Esophagus squamous epithelium (tissue), 5 donors: ENCODE results near the gene USP30. TPM values are rescaled to one million over a fixed set of nuclear protein-coding genes. Genes with fewer than 3 reads are reported as not detected.
A peak's percentile ranks its signal among the peaks of the same experiment; 100 is the strongest.
"Not testable (repeated sequence)": the region's sequence is repeated elsewhere in the genome, so short reads cannot be mapped to it uniquely, and the experiment has no call there.

Source experiments
- DNase-seq: peaks from one replicate; lab custom pipeline; 2025; lab: John Stamatoyannopoulos, UW
- H3K27ac ChIP-seq, 4 donors: fragments of 200-600 bp; sonication (generic); one replicate each; pipeline ENCODE4 v1.5.1; 2016 to 2019; ENCODE audit warnings: mild to moderate bottlenecking in 1 of 4
- H3K27me3 ChIP-seq, 4 donors: fragments of 200-600 bp; sonication (generic); 1 replicate in 3 of 4; 2 replicates in 1 of 4; pipeline versions ENCODE4 v1.5.1 to v1.6.0; 2017 to 2021; ENCODE audit warnings: antibody characterized with exemption in 1 of 4
- H3K36me3 ChIP-seq, 3 donors: fragments of 200-600 bp; sonication (generic); one replicate each; pipeline ENCODE4 v1.5.1; 2016 to 2019
- H3K4me1 ChIP-seq, 3 donors: fragments of 200-600 bp; sonication (generic); one replicate each; pipeline ENCODE4 v1.5.1; 2017 to 2019
- H3K4me3 ChIP-seq, 4 donors: fragments of 200-600 bp; sonication (generic); 1 replicate in 3 of 4; 2 replicates in 1 of 4; pipeline ENCODE4 v1.5.1; 2016 to 2019; ENCODE audit warnings: mild to moderate bottlenecking in 2 of 4, moderate library complexity in 1 of 4
- H3K9me3 ChIP-seq, 3 donors: fragments of 200-600 bp; sonication (generic); one replicate each; pipeline ENCODE4 v1.5.1; 2016 to 2019
- POLR2A ChIP-seq, 4 donors: fragments of 450-650 bp; IDR thresholded peaks; one replicate each; pipeline ENCODE4 v1.6.1; 2017; ENCODE audit warnings: antibody characterized with exemption in 4 of 4, mild to moderate bottlenecking in 4 of 4, moderate library complexity in 3 of 4
- WGBS, 2 donors: methylation state at CpG; one replicate each; pipeline ENCODE4 v1.1.5; 2018; 5-methylcytosine and 5-hydroxymethylcytosine counted together
- intact Hi-C: fragments of 100-400 bp; cut with DNase I; formaldehyde crosslinking; loops from one replicate; pipeline ENCODE4 v1.15.0; 2022
- total RNA-seq, 4 donors: library from RNA; depleted of rRNA; stranded (reverse); fragments of >200 nt; gene quantifications; one replicate each; pipeline ENCODE4 v1.1.0, GENCODE V29; 2016
- TF ChIP-seq, protein P1 (sequence below), 6 experiments: fragments of 450-650 bp in 4 of 6; fragments of 200-600 bp in 2 of 6; sonication (generic) in 2 of 6; IDR thresholded peaks; one replicate each; pipeline ENCODE4 v1.5.1; 2016 to 2019; ENCODE audit warnings: antibody characterized with exemption in 6 of 6, mild to moderate bottlenecking in 4 of 6, moderate library complexity in 4 of 6
- donor health status: DM: yes; HTN: yes; CAD: no.

USP30 gene
- total RNA-seq, 4 donors from 2014 or later: 6.3 to 13.0 (median 8.7) TPM

DNA sequence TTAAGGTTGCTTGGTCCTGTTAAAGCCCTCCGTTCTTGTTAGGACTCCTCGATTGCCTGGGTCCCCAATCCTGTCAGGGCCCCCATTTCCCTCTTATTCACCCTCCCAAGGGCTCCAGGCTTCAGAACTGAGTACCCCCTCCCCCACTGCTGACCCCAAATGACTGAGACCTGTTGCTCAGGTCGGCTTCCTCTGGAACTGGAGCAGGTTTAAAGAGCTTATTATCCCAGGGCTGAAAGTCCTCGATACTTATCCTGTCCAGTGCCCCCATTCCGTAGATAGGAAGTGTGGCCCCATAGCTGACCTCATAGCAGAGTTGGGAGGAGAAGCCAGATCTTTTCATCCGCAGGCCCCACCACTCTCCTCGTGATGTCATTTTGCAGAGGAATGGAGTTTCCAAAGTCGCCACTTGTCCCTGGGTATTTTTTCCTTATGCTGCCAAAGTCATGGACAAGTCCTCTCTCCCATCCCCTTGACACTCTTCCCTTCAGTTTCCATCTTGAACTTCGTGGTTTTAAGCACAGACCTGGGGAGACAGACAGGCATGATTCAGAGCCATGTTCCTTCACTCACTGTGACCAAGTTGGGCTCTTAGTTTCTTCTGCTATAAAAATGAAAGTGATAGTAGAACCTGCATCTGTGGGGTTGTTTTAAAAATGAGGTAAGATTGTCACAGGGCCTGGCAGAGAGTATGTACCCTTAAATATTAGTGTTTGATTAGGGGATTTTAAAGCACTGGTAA lies 1.2 kb downstream of the USP30 start:
- Histone ChIP-seq H3K4me3 (peak overlapping the region; percentile 80 to 99 (median 86)), H3K36me3 (peaks cover 0 to 20% (median 0%) of the 10 kb centered on the region in 3 donors), H3K27ac (peak overlapping the region; percentile 85 to 93 (median 90)), H3K27me3 (no peaks in the 10 kb centered on the region), H3K4me1 (peaks cover 5 to 21% (median 10%) of the 10 kb centered on the region in 3 donors), H3K9me3 (no peaks in the 10 kb centered on the region)
- TF ChIP-seq, protein P1, sequence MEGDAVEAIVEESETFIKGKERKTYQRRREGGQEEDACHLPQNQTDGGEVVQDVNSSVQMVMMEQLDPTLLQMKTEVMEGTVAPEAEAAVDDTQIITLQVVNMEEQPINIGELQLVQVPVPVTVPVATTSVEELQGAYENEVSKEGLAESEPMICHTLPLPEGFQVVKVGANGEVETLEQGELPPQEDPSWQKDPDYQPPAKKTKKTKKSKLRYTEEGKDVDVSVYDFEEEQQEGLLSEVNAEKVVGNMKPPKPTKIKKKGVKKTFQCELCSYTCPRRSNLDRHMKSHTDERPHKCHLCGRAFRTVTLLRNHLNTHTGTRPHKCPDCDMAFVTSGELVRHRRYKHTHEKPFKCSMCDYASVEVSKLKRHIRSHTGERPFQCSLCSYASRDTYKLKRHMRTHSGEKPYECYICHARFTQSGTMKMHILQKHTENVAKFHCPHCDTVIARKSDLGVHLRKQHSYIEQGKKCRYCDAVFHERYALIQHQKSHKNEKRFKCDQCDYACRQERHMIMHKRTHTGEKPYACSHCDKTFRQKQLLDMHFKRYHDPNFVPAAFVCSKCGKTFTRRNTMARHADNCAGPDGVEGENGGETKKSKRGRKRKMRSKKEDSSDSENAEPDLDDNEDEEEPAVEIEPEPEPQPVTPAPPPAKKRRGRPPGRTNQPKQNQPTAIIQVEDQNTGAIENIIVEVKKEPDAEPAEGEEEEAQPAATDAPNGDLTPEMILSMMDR (IDR thresholded peaks at IDR 0.05): no peak
- no peak for TF ChIP-seq POLR2A (IDR thresholded peaks at IDR 0.05)
- intact Hi-C loops: no loop called here
- 10 to 16% methylated on average over 9 of the region's 9 CpGs for WGBS, 2 donors
- no peak for DNase-seq

DNA sequence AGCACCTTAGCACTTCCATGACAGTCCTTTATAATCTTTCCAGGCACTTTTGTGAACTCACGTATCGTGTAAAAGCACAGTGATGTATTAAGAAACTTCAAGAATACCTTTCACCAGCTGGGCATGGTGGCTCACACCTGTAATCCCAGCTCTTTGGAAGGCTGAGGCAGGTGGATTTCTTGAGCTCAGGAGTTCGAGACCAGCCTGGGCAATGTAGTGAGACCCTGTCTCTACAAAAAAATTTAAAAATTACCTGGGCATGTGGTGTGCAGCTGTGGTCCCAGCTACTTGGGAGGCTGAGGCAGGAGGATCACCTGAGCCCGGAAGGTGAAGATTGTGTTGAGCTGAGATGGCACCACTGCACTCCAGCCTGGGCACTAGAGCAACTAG lies 1.7 kb downstream of the USP30 start:
- intact Hi-C loops, H3K27me3 ChIP-seq, H3K9me3 ChIP-seq, DNase-seq: not testable (repeated sequence)
- Histone ChIP-seq H3K36me3 (peaks cover 0 to 25% (median 0%) of the 10 kb centered on the region in 3 donors), H3K27ac (peak overlapping the region; percentile 85 to 93 (median 90)), H3K4me3 (peak overlapping the region; percentile 80 to 99 (median 86)), H3K4me1 (peaks cover 5 to 21% (median 10%) of the 10 kb centered on the region in 3 donors)
- WGBS, 2 donors: 51 to 59% methylated on average over 4 of the region's 4 CpGs

DNA sequence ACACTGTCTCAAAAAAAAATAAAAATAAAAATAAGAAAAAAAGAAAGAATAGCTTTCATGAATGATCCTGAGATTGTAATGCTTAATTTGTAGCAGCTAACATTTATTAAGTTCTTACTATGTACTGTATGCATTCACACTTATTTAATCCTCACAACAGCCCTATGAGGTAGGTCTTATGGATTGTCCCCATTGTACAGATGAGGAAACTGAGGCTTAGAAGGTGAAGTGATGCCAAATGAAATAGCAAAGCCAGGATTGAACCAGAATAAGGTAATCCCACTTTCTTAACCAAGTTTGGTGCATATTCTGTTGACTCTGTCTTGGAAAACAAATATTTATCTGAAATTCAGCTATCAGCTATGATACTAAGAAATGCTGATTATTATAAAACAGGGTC lies 2.1 kb downstream of the USP30 start:
- Histone ChIP-seq H3K4me3 (no peak overlapping the region), H3K27me3 (no peaks in the 10 kb centered on the region), H3K9me3 (no peaks in the 10 kb centered on the region), H3K4me1 (peaks cover 5 to 21% (median 10%) of the 10 kb centered on the region in 3 donors), H3K36me3 (peaks cover 0 to 29% (median 0%) of the 10 kb centered on the region in 3 donors), H3K27ac (no peak overlapping the region)
- TF ChIP-seq, protein P1 (IDR thresholded peaks at IDR 0.05): no peak
- no peak for TF ChIP-seq POLR2A (IDR thresholded peaks at IDR 0.05)
- no peak for DNase-seq
- intact Hi-C loops: no loop called here

DNA sequence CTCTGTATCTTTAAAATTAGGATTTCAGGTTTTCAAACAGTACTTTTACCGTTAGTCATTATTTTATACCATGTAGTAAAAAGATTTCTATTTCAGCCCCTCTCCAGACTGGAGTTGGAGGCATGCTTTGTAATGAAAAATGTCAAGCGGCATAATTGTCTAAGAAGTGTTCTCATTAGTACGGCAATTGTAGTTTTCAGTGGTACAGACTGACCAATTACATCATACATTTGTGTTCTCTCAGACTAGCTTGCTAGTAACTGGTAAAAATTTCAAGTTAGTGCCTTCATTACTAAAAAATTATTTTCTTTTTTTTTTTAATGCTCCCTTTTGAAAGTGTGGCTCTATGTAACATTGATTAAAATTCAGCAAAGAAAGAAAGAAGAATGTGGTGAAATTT lies 4.5 kb downstream of the USP30 start:
- Histone ChIP-seq H3K36me3 (peaks cover 0 to 51% (median 0%) of the 10 kb centered on the region in 3 donors), H3K27ac (no peak overlapping the region)

DNA sequence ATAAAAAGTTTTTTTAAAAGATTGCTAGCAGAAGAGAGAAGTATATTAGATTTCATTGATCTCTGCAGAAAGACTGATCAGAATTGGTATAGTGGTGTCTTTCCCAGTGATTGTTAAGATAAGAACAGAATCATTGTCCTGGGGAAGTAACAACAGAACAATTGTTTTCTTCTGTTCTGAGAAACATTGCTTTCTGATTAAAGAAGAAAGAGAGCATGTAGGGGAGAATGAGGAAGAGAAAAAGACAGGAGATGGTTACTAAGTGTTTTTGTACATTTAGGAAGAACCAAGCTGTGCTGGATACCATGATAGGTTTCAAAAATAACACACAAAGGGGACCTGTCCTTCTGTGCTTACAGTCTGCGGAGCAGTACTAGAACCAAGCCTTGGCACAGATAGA lies 5.0 kb downstream of the USP30 start:
- peaks cover 0 to 52% (median 0%) of the 10 kb centered on the region in 3 donors for H3K36me3 ChIP-seq
- H3K27me3 ChIP-seq: no peaks in the 10 kb centered on the region
- DNase-seq: no peak
- peaks cover 5 to 17% (median 10%) of the 10 kb centered on the region in 3 donors for H3K4me1 ChIP-seq
- intact Hi-C loops: no loop called here
- no peak overlapping the region for H3K4me3 ChIP-seq
- no peaks in the 10 kb centered on the region for H3K9me3 ChIP-seq
- no peak overlapping the region for H3K27ac ChIP-seq
- TF ChIP-seq, protein P1 (IDR thresholded peaks at IDR 0.05): no peak
- no peak for TF ChIP-seq POLR2A (IDR thresholded peaks at IDR 0.05)
- 100% methylated on average over 1 of the region's 1 CpG for WGBS, 2 donors

More for the DNA sequence above, 4.5 kb downstream of the USP30 start:
- no peak for DNase-seq
- H3K27me3 ChIP-seq: no peaks in the 10 kb centered on the region
- intact Hi-C loops: no loop called here
- WGBS, 2 donors: 79 to 87% methylated on average over 3 of the region's 3 CpGs
- H3K4me1 ChIP-seq: peaks cover 5 to 19% (median 10%) of the 10 kb centered on the region in 3 donors
- H3K4me3 ChIP-seq: no peak overlapping the region
- TF ChIP-seq POLR2A (IDR thresholded peaks at IDR 0.05): no peak
- TF ChIP-seq, protein P1 (IDR thresholded peaks at IDR 0.05): no peak
- H3K9me3 ChIP-seq: no peaks in the 10 kb centered on the region
